PC-3 (cell line): Measurements from ENCODE around the gene DIP2C. TPM values are rescaled to one million over a fixed set of nuclear protein-coding genes. Genes with fewer than 3 reads are reported as not detected.

ENCODE experiments used
- ATAC-seq: fragments of 200-7000 bp; cut with Tn5 transposase; 2 replicates; pipeline ENCODE4 v1.9.1; 2020; ENCODE audit warnings: mild to moderate bottlenecking, moderate library complexity
- BruUV-seq: library from RNA; stranded (reverse); fragments of 400-500 nt; replicated peaks from 2 replicates; lab custom pipeline; 2021; lab: Mats Ljungman, UMichigan
- CTCF ChIA-PET: fragments of 300-600 bp; sonication (Branson Sonifier 250); formaldehyde crosslinking; loops from one replicate; lab custom pipeline; 2022; ENCODE audit warnings: antibody characterized with exemption; lab: Charles Lee
- POLR2A ChIA-PET: fragments of 300-600 bp; sonication (Branson Sonifier 250); formaldehyde crosslinking; loops from one replicate; lab custom pipeline; 2022; ENCODE audit warnings: antibody characterized with exemption; ENCODE audit not compliant: unreplicated experiment; lab: Charles Lee
- DNase-seq: peaks from one replicate; pipeline ENCODE4 v3.0.0-alpha.2; 2015
- H2AFZ ChIP-seq: fragments of 300-600 bp; sonication (generic); 2 replicates; pipeline ENCODE4 v1.6.0; 2016; ENCODE audit warnings: antibody characterized with exemption, low read length
- H3F3A ChIP-seq: fragments of 300-600 bp; sonication (generic); one replicate; pipeline ENCODE4 v1.6.0; 2017; ENCODE audit warnings: antibody characterized with exemption, low read length, control low read depth, mild to moderate bottlenecking; ENCODE audit not compliant: unreplicated experiment
- H3K27ac ChIP-seq: fragments of 300-600 bp; sonication (generic); 2 replicates; pipeline ENCODE4 v1.5.1; 2016; ENCODE audit warnings: mild to moderate bottlenecking, low read length
- H3K27me3 ChIP-seq: fragments of 300-600 bp; sonication (generic); 2 replicates; pipeline ENCODE4 v1.6.1; 2016; ENCODE audit warnings: low read length, mixed read lengths
- H3K36me3 ChIP-seq: fragments of 300-600 bp; sonication (generic); 2 replicates; pipeline ENCODE4 v1.6.1; 2016; ENCODE audit warnings: low read depth, mixed run types, low read length, mixed read lengths
- H3K4me1 ChIP-seq: fragments of 300-600 bp; sonication (generic); 2 replicates; pipeline ENCODE4 v1.5.1; 2016; ENCODE audit warnings: low read length; ENCODE audit not compliant: insufficient read depth
- H3K4me2 ChIP-seq: fragments of 300-600 bp; sonication (generic); 2 replicates; pipeline ENCODE4 v1.6.0; 2016; ENCODE audit warnings: low read length
- H3K4me3 ChIP-seq: fragments of 300-600 bp; sonication (generic); 2 replicates; pipeline ENCODE4 v1.5.1; 2016; ENCODE audit warnings: mild to moderate bottlenecking, low read length, mixed read lengths
- H3K79me2 ChIP-seq: fragments of 300-600 bp; sonication (generic); 2 replicates; pipeline ENCODE4 v1.6.1; 2017; ENCODE audit warnings: low read length, mixed read lengths
- H3K9ac ChIP-seq: fragments of 300-600 bp; sonication (generic); 2 replicates; pipeline ENCODE4 v1.6.0; 2016; ENCODE audit warnings: mild to moderate bottlenecking, low read length
- H3K9me2 ChIP-seq: fragments of 300-600 bp; sonication (generic); replicated peaks from 2 replicates; pipeline ENCODE4 v1.6.1; 2016; ENCODE audit warnings: mixed run types, low read length, mixed read lengths
- H3K9me3 ChIP-seq: fragments of 300-600 bp; sonication (generic); 2 replicates; pipeline ENCODE4 v1.6.1; 2016; ENCODE audit warnings: low read length, mixed read lengths
- H4K20me1 ChIP-seq: fragments of 300-600 bp; sonication (generic); 2 replicates; pipeline ENCODE4 v1.6.1; 2016; ENCODE audit warnings: low read length, mixed read lengths
- CTCF ChIP-seq: fragments of 300-600 bp; sonication (generic); conservative IDR thresholded peaks from 2 replicates; pipeline ENCODE4 v1.5.1; 2017; ENCODE audit warnings: antibody characterized with exemption, low read depth, mild to moderate bottlenecking, low read length
- EZH2 ChIP-seq: fragments of 300-600 bp; sonication (generic); IDR thresholded peaks from one replicate; pipeline ENCODE4 v1.6.1; 2017; ENCODE audit warnings: antibody characterized with exemption, mild to moderate bottlenecking, low read length; ENCODE audit not compliant: unreplicated experiment
- EZH2phosphoT487 ChIP-seq: fragments of 300-600 bp; sonication (generic); IDR thresholded peaks from 2 replicates; pipeline ENCODE4 v1.6.1; 2018; ENCODE audit warnings: mild to moderate bottlenecking, antibody characterized with exemption, low read length, borderline replicate concordance
- intact Hi-C: fragments of 100-400 bp; cut with micrococcal nuclease; formaldehyde crosslinking; loops from 2 replicates; pipeline ENCODE4 v1.9.0; 2023
- total RNA-seq: library from RNA; depleted of rRNA; stranded (reverse); fragments of >200 nt; gene quantifications from 2 replicates; pipeline ENCODE4 v1.2.3, GENCODE V29; 2014

The DIP2C gene
- total RNA-seq, 1 experiment from 2014 or later, result 3.1 TPM

GRCh38 chr10:517241-517830 is 172.1 kb downstream of the DIP2C start:
- Histone ChIP-seq H3K79me2 (no peaks in the 10 kb centered on the region), H3K9ac (no peak overlapping the region), H3K9me2 (no peaks in the 10 kb centered on the region), H3K4me2 (no peak overlapping the region), H4K20me1 (no peaks in the 10 kb centered on the region), H3K36me3 (no peaks in the 10 kb centered on the region), H3K27me3 (no peaks in the 10 kb centered on the region), H3K9me3 (no peaks in the 10 kb centered on the region), H3F3A (no peaks in the 10 kb centered on the region), H3K4me1 (no peaks in the 10 kb centered on the region), H2AFZ (no peak overlapping the region), H3K27ac (no peak overlapping the region), H3K4me3 (no peak overlapping the region)
- TF ChIP-seq CTCF (no peak), EZH2 (no peak), EZH2phosphoT487 (no peak)
- DNase-seq (no peak), ATAC-seq (no peak)
- no TSS peak for BruUV-seq
- intact Hi-C loops, result no loop called here
- ChIA-PET CTCF (no interaction called here), POLR2A (interaction anchor here (0.5 kb wide), 1 partner anchor 42 kb away, joined by 12 read pairs; no protein-coding TSS in a partner anchor)

GRCh38 chr10:516764-517163 is 172.7 kb downstream of the DIP2C start:
- Histone ChIP-seq H3K9me2 (no peaks in the 10 kb centered on the region), H2AFZ (no peak overlapping the region), H3K9me3 (no peaks in the 10 kb centered on the region), H3K9ac (no peak overlapping the region), H4K20me1 (no peaks in the 10 kb centered on the region), H3K79me2 (no peaks in the 10 kb centered on the region), H3K36me3 (no peaks in the 10 kb centered on the region), H3K4me2 (no peak overlapping the region), H3K4me1 (no peaks in the 10 kb centered on the region), H3K4me3 (no peak overlapping the region), H3K27ac (no peak overlapping the region), H3K27me3 (no peaks in the 10 kb centered on the region), H3F3A (no peaks in the 10 kb centered on the region)
- no peak for DNase-seq
- no peak for ATAC-seq
- ChIA-PET POLR2A (no interaction called here), CTCF (no interaction called here)
- intact Hi-C loops, result no loop called here
- BruUV-seq, result no TSS peak
- TF ChIP-seq EZH2phosphoT487 (no peak), EZH2 (no peak), CTCF (no peak)

- no peaks in the 10 kb centered on the region for H3F3A ChIP-seq
- no peak overlapping the region for H2AFZ ChIP-seq
- H3K9me3 ChIP-seq, result no peaks in the 10 kb centered on the region
- TF ChIP-seq CTCF, result no peak
- no peak for TF ChIP-seq EZH2phosphoT487
- TF ChIP-seq EZH2, result no peak
- no peaks in the 10 kb centered on the region for H3K79me2 ChIP-seq
- no TSS peak for BruUV-seq
- H3K4me2 ChIP-seq, result no peak overlapping the region
- H3K4me1 ChIP-seq, result 0 out of 2 replicates have a peak, but pooled peaks cover 3% of the 10 kb centered on the region
- POLR2A ChIA-PET, result no interaction called here
- DNase-seq, result no peak
- no peak overlapping the region for H3K27ac ChIP-seq
- no peaks in the 10 kb centered on the region for H3K36me3 ChIP-seq
- H3K27me3 ChIP-seq, result no peaks in the 10 kb centered on the region
- ATAC-seq, result no peak
- CTCF ChIA-PET, result no interaction called here
- no peak overlapping the region for H3K9ac ChIP-seq
- H4K20me1 ChIP-seq, result no peaks in the 10 kb centered on the region
- H3K9me2 ChIP-seq, result no peaks in the 10 kb centered on the region
- intact Hi-C loops, result no loop called here
- H3K4me3 ChIP-seq, result no peak overlapping the region
Observed at GRCh38 chr10:515674-516073, 173.8 kb downstream of the DIP2C start.
